Activated naive CD4-positive, alpha-beta T cell (primary cell): ENCODE data around the gene VAMP2.

Experiments
- DNase-seq, 4 experiments: peaks; one replicate each; lab custom pipeline; 2025; lab: John Stamatoyannopoulos, UW

The VAMP2 gene

DNA sequence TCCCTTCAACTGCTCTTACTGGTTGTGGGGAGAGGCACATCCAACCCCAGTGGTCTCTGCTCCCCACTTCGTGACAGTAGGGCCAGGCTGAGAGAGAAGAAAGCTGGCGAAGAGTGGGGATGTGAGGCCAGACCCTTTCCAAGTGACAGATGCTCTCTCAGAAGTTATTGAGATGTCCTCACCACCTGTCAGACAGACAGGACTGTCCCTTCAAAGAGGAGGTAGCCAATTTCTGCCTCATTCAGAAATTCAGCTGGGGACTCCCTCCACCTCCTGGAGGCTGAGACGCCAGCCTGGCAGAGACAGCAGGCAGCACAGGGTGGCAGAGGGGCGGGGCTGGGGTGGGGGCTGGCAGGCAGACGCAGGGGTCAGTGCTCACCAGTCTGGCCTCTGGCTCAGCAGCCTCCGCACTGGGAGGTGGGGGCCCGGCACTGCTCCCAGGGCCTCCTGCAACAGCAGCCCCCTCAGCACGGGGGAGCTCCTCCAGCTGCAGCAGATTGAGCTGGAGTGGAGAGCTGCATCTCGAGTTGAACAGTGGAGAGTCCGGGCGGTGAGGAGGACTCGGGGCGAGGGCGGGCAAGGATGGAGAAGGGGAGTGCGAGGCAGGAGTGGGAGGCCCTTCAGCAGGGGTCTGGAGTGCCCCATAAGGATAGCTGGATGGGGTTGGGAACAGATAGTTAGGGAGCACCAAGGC lies 19.7 kb downstream of the VAMP2 start:
- DNase-seq: no peak

DNA sequence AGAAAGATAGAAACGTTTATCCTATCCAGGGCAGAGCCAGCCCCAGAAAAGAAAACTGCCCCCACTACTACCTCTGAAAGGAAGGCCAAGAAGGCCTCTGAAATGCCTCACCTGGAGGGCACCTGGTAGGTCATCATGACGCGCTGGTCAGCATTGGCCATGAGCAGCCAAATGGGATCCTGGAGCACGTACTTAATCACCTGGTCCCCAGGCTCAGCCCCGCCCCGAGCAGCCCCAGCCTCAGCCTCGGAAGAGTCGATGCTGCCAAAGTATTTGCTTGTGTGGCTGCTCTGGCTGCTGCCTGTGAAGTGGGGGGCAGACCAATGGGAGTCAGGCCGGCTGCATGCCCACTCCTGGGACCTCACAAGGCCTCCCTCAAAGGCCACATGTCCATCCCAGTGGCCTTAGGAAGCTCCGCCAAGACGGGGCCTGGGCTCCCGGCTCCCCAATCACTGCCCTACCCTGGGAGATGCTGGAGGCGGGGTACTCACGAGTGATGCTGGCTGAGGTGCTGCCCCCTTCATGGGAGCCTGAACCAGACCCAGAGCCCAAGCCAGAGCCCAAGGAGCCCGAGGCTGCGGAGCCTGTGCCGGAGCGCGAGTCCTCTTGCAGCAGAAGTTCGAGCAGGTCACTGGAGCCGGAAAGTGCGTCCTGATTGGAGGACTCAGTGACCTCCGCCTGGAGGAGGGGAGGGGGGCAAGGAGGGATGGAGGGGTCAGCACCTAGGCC lies 20.4 kb downstream of the VAMP2 start:
- no peak for DNase-seq

DNA sequence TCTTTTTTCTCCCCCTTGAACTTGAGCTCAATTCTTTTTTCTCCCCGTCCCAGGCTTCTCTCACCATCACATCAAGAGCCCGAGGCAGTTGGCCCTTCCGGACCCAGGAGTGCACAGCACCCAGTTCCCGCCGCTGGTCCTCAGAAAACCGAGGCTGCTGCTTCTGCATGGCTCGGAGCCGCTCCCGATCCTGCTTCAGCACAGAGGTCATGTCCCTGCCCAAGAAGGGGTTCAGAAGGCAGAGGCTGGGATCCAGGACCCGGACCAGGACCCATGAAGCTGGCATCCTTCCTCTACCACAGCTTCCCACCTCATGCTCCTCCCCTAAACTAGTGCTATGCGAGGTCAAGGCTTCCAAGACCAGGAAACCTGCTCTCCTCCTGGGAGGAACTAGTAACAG lies 21.0 kb downstream of the VAMP2 start:
- no peak for DNase-seq

DNA sequence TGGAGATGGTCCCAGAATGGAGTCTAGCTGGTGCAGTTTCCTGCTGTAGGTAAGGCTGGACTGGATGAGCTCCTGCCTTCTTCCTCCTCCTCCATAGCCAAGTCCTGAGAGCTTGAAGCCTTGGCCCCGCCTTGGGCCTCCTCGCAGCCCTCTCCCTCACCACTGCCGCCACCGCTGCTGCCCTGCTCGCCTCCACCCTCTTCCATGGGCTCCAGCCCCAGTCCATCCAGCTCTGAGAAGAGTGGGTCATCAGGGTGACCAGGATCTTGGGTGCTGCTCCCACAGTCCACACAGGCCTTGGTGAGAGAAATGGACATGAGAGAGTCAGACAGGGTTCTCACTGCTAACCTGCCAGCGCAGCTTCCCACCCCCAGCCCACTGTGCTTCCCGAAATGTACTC lies 21.7 kb downstream of the VAMP2 start:
- DNase-seq: no peak

DNA sequence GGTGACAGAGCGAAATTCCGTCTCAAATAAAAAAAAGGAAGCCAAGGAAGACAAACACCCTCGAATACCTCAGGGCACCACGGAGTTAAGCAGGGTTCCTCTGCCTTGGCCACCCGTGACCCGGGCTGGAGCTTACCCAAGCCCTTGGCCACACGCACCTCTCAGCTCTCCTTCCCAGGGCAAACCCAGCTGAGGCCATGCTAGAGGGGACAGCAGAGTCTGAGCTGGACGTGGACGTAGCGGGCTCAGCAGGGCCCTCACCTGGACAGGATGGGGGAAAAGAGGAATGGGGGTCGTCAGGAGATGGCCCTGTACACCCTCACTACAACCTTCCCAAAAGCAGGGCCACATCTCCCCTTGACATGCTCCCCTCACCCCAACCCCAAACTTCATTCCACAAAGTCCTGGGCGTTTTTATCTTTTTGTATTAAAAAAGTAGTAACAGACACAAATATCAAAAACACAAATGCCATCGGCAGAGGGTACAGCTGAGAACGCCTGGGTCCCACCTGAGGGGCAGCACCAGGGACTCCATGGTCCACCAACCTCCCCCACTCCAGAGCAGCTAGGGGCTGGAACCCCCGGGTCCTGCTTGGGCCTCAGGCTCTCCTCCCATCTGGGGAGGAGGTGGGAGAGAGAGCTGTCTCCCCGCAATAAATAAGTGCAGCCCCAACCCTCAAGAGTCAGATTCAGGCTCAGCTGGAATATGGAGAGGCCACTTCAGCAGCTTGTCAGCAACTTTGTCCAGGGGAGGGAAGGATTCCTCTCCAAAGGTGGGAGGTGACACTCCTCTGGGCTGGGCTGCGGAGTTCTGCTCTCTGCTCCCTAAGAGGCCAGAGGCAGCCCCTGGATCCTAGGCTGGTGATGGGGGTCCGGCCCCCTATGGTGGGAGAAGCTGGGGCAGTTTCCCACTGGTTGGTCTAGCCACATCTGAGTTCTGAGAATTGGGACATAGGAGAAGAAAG lies 22.4 kb downstream of the VAMP2 start:
- DNase-seq: no peak

DNA sequence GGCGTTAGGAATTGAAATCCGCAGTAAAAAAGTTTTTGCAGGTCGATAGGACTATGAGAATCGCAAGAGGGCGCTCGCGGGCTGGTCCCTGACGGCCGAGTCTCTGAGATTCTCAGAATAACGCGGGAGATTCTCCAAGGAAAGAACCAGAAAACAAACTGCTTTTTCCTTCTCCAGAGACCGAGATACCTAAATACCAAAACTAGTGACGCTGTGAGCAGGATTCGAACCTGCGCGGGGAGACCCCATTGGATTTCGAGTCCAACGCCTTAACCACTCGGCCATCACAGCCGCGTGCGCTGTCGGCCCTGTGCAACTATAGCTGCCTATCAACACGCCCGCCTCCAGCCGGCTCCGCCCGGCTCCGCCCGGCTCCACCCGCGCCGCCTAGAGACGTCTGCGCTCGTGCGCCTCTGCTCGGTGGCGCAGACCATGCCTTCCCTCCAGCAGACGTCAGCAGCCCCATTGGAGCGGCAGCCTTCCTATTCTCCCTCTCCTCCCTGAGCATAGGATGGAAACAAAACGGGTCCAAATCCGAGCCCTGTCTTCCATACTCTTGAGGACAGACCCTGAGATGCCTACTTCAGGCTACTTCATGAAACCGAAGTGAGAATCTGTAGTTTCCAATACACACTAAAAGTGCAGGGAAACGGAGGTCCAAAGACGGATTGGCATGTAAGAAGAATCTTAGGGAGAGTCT lies 23.9 kb downstream of the VAMP2 start:
- peak; percentile 95 to 99 (median 99) for DNase-seq

DNA sequence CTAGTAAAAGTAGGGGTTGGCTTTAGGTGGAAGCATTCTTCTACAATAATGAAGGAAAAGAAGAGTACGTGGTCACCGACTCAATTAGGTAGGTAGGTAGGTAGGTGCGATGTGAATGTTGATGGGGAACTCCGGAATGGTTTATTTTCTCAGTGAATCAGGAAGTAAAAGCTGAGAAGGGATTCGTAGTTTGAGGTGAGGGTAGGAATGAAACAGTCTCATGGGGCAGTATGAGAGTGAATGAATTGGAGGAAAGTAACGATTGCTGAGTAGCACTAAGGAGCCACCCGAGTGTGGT lies 24.4 kb downstream of the VAMP2 start:
- no peak for DNase-seq

DNA sequence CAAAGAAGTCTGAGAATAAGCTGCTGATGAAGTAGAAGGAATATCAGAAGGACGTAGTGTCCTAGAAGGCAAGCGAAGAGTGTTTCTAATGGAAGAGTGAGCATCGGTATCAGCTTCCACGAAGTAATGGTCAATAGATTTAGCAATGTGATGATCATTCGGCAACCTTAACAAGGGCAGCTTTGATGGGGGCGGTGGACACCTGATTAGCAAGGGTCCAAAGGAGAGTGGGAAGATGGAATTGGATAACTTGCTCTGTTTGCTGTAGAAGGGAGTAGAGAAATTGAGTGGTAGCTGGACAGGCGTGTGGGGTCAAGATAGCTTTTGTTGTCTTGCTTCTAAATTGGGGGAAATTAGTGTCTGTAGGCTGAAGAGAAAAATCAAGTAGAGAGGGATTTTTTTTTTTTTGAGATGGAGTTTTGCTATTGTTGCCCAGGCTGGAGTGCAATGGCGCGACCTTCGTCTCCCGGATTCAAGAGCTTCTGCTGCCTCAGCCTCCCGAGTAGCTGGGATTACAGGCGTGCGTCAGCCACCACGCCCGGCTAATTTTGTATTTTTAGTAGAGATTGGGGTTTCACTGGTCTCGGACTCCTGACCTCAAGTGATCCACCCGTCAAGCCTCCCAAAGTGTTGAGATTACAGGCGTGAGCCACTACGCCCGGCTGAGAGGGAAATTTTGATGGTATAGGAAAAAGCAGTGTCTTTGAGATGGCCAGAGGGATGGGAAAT lies 24.9 kb downstream of the VAMP2 start:
- no peak for DNase-seq

DNA sequence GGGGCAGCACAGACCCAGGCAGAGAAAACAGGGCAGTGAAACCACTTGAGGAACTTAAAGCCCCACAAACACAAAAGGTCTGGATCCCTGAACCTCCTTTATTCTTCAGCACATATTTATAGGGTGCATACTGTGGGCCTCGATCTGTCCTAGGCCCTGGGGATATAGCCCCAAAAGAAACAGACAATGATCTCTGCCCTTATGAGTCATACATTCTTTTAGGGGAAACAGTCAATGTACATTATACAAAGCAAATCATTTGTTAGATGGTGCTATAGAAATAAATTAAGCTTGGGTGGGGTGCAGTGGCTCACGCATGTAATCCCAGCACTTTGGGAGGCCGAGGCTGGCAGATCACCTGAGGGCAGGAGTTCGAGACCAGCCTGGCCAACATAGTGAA lies 28.8 kb downstream of the VAMP2 start:
- no peak for DNase-seq

DNA sequence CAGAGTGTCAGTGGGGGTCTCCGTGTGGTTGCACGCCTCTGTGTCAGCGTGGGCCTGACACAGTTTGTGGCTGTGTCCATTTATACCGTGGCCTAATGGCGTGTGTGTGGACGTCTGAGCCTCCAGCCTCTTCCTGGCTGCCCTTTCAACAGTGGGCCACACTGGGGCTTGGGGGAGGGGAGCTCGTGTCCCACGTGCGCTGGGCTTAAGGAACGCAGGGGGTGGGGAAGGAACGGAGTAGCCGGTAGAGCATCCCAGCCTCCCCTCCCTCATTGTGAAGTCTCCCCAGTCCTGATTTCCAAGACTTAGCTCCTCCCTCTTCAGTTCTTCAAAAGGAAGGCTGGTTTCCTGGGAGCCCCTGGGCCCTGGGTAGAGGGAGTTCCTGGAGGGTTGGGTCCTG lies 29.3 kb downstream of the VAMP2 start:
- no peak for DNase-seq

DNA sequence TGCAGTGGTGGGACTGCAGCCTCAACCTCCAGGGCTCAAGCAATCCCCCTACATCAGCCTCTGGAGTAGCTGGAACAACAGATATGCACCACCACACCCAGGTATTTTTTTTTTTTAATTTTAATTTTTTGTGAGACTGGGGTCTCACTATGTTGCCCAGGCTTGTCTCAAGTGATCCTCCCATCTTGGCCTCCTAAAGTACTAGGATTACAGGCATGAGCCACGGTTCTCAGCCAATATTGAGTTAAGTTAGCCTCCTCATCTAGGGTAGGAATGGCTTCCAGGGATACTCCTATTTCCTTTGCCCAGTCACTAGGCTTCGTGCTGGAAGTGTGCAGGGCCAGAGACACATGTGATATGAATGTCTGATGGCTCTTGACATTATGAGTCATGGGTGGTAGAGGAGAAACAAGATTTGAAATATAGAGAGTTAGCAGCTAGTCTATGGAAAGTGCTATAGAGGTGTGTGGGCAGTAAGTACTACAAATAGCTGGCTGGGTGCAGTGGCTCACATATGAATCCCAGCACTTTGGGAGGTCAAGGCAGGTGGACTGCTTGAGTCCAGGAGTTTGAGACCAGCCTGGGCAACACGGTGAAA lies 30.8 kb downstream of the VAMP2 start:
- no peak for DNase-seq

DNA sequence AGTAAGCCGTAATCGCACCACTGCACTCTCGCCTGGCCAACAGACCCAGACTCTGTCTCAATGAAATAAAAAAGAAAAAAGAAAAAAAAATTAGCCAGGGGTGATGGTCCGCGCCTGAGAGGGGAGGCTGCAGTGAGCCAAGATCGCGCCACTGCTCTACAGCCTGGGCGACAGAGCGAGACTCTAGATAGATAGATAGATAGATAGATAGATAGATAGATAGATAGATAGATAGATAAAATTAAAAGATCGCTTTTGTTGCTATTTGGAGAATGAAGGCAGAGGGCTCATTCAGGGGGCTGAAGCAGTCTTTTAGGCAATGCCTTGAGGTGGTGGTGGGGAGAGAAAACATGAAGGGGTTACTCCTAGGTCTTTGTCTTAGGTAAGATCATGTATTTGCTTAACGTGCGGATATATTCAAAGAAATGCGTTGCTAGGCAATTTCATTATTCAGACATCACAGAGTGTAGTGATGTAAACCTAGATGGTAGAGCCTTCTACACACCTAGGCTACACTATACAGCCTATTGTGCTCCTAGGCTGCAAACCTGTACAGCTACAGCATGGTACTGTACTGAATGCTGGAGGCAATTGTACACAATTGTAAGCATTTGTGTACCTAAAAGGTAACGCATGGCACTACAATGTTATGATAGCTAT lies 34.5 kb downstream of the VAMP2 start:
- DNase-seq: no peak

DNA sequence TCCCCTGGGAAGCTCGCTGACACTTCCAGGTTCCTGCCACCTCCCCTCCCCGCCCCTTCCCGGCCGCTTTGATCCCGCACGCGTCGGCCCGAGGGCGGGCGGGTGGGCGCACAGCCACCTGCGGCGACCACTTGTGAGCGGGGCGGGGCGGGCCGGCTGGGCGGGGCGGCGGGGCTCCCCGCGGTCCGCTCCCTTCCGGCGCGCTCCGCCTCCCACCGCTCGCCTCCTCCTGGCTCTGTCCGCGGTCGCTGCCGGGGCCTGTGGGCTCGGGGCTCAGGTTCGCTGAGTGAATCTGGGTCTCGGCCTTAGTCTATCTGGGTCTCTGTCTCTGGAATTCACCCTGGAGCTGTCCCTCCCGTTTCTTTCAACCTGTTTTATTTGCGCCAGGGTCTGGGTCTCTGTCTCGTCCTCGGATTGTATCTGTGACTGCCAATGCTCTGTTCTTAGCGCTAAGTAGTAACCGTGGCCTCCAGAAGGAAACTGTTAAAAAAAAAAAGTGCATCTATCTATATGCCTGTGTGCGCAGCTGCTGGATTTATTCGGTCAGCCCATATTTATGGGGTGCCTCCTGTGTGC lies 36.2 kb downstream of the VAMP2 start:
- DNase-seq: peak in 1 of 4 experiments; percentile 20

DNA sequence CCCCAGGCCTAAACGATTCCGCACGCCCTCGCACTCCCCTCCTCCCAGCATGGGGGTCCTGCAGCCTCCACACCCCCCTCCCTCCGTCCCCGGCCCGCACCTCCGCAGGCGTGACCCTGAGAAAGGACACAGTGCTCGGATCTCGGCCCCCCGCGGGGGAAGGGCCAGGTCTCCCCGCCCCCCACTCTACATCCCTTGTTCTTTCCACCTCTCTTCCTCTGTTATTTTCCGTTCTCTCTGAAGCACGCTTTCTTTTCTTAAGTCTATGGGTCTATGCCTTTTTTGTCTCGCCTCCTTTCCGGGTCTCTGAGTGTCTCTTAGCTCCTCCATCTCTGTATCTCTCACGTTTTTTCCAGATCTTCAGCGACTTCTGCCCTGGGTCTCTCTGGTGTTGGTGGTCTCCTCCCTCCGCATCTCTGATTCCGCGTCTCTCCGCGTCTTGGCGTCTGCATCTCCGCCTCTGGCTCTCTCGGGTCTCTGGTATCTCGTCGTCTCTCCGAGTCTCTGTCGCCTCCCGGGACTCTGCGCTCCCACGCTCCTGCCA lies 36.7 kb downstream of the VAMP2 start:
- no peak for DNase-seq

DNA sequence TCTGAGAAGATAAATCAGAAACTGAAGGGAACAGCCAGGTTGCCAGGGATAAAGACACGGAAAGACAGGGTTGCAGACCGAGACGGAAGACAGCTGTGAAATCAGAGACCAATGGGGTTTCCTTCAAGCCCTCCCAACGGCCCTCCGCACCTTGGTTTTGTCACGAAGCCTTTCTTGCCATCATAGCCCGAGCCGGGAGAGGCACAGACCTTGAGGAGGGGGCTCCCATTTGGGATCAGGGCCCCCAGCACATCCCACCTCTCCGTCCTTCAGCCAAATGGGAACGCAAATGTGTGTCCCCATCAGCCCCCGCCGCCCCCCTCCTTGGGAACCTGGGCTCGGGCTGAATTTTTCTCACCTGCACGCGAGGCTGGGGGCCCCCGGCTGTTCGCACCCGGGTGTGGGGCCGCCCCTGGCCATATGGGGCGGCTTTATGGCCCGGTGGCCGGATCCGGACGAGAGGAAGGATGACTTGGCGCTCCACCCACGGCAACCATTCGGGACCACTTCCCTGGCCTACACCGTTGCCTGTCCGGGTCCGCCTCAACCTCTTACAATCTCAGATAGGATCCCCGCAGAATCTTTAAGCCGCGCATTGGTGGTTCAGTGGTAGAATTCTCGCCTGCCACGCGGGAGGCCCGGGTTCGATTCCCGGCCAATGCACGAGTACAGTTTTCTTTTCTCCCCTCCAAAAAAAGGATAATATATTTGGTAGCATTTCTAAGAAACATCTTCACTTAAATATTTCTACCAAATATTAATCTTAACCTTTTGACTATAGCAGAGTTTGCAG lies 37.4 kb downstream of the VAMP2 start:
- DNase-seq: peak; percentile 79 to 89 (median 88)

DNA sequence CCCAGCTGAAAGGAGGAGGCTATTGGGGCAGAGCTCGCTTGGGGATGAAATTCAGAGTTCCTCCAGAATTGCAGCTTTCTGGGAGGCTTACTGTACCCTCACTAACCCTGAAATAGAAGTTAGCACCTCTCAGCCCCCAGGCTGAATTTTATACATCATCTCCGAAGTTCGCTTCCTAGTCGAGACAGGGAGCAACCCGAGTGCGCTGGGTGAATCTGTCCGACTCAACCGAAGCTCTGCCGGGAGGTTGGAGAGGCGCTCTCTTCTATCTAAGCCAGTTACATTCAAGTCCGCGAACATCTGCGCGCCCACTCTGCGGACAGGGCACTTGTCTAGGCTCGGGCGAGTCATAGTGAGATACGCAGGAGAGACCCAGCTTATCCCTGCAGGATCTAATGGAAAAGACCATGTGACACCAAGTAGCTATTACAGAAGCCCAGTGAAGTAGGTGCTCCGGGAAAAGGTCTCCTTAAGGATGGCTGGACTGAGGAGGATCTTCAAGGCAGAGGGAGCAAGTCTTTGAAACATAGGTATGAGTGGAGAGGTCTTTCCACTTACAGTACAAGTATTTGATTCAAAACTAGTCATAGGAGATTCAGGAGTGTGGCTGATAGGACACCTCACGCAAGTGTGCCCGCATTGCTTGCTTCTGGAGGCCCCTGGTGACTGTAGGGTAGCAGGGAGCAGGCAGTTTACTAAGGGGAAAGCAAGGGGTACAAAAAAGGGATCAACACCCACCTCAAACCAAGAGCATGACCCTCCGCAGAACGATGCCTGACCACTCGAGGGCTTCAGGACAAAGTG lies 38.2 kb downstream of the VAMP2 start:
- DNase-seq: peak in 1 of 4 experiments; percentile 12

DNA sequence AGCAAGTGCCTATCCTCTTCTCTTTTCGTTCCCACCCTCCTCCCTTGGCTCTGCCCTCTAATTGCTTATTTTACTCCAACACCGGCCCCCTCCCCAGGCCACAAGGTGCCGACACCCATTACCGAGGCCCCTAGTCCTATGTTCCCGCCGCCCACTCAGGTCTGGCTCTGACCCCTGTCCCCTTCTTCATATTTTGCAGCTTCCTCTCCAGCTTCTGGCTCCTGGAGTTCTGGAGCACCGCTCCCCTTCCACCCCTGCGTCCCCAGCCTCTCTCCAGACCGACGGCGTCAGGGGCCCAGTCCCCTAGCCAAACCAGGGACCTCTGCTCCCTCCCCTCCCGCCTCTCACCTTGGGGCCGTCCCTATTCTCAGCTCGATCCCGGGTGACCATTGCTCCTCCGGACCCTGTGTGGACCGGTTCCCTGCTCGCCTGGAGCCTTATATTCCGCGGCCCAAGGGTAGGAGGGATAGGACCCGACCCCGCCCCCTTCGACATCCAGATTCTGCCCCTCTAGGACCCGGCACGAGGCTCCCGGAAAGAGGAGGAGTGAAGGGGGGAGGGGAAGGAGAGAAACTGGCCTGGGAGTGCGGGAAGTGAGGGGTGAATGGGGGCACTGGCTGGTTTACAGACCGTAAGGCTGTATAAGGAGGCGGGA lies 38.9 kb downstream of the VAMP2 start, which contains the start of gene HES7:
HES7 (minus strand) TSS at position 412 of the 655 bp plus-strand sequence; CDS start at position 390, 22 bp downstream.
- DNase-seq: no peak
